HepG2 (cell line): Measurements from ENCODE around the gene LAMC3. TPM values are rescaled to one million over a fixed set of nuclear protein-coding genes. Genes with fewer than 3 reads are reported as not detected.

ENCODE experiments used
- CENPX ChIP-seq: sonication (generic); formaldehyde crosslinking; IDR thresholded peaks from 2 replicates; pipeline ENCODE4 v1.9.0; 2021; ENCODE audit warnings: mild to moderate bottlenecking, missing genetic modification reagents, moderate library complexity
- FOXK1 ChIP-seq: sonication (generic); formaldehyde crosslinking; IDR thresholded peaks from 2 replicates; pipeline ENCODE4 v1.4.0; 2020; ENCODE audit warnings: low read depth, missing genetic modification reagents, borderline replicate concordance
- GABPA ChIP-seq, 2 experiments: IDR thresholded peaks; 2 replicates each; pipeline ENCODE4 v1.6.1; 2011 to 2016; ENCODE audit warnings: low read depth in 2 of 2, low read length in 1 of 2, missing biosample characterization in 1 of 2, missing genetic modification characterization in 1 of 2
- HIC2 ChIP-seq: sonication (generic); formaldehyde crosslinking; IDR thresholded peaks from 2 replicates; pipeline ENCODE4 v1.9.0; 2022; ENCODE audit warnings: low read depth, missing genetic modification reagents
- HOXA9 ChIP-seq: sonication (generic); formaldehyde crosslinking; IDR thresholded peaks from 2 replicates; pipeline ENCODE4 v1.8.1; 2022; ENCODE audit warnings: missing genetic modification reagents, mild to moderate bottlenecking, moderate library complexity, borderline replicate concordance
- MIXL1 ChIP-seq: IDR thresholded peaks from 2 replicates; pipeline ENCODE4 v1.6.1; 2016
- NFYB ChIP-seq: sonication (generic); formaldehyde crosslinking; IDR thresholded peaks from 2 replicates; pipeline ENCODE4 v1.4.0; 2020; ENCODE audit warnings: missing genetic modification reagents
- NONO ChIP-seq, 2 experiments: fragments of 450-650 bp in 1 of 2; sonication (generic) in 1 of 2; formaldehyde crosslinking in 1 of 2; IDR thresholded peaks in 1 of 2; conservative IDR thresholded peaks in 1 of 2; 2 replicates each; pipeline versions ENCODE4 v1.6.1 to v1.8.0; 2017 to 2022; ENCODE audit warnings: mild to moderate bottlenecking in 1 of 2, missing genetic modification reagents in 1 of 2, moderate library complexity in 1 of 2
- NPAS2 ChIP-seq: sonication (generic); formaldehyde crosslinking; IDR thresholded peaks from 2 replicates; pipeline ENCODE4 v1.8.0; 2022; ENCODE audit warnings: mild to moderate bottlenecking, missing genetic modification reagents, borderline replicate concordance
- POGK ChIP-seq: sonication (generic); formaldehyde crosslinking; conservative IDR thresholded peaks from 2 replicates; pipeline ENCODE4 v1.8.0; 2022; ENCODE audit warnings: mild to moderate bottlenecking, moderate library complexity, missing genetic modification reagents
- SMARCC2 ChIP-seq: fragments of 450-650 bp; IDR thresholded peaks from 2 replicates; pipeline ENCODE4 v1.6.1; 2017; ENCODE audit warnings: antibody characterized with exemption, mild to moderate bottlenecking
- WIZ ChIP-seq: sonication (generic); formaldehyde crosslinking; IDR thresholded peaks from 2 replicates; pipeline ENCODE4 v1.5.1; 2020; ENCODE audit warnings: mild to moderate bottlenecking, missing genetic modification reagents
- ZMAT3 ChIP-seq: sonication (generic); formaldehyde crosslinking; conservative IDR thresholded peaks from 2 replicates; pipeline ENCODE4 v1.7.0; 2021; ENCODE audit warnings: missing genetic modification reagents
- ZNF143 ChIP-seq: sonication (generic); formaldehyde crosslinking; IDR thresholded peaks from 2 replicates; pipeline ENCODE4 v1.4.0; 2020; ENCODE audit warnings: missing genetic modification reagents
- ZNF232 ChIP-seq: sonication (generic); formaldehyde crosslinking; IDR thresholded peaks from 2 replicates; pipeline ENCODE4 v1.4.0; 2020; ENCODE audit warnings: missing genetic modification reagents, borderline replicate concordance
- ZNF256 ChIP-seq: sonication (generic); formaldehyde crosslinking; conservative IDR thresholded peaks from 2 replicates; pipeline ENCODE4 v1.4.0; 2020; ENCODE audit warnings: missing genetic modification reagents
- ZNF326 ChIP-seq: sonication (generic); formaldehyde crosslinking; IDR thresholded peaks from 2 replicates; pipeline ENCODE4 v1.4.0; 2020; ENCODE audit warnings: missing genetic modification reagents, borderline replicate concordance
- ZNF414 ChIP-seq: sonication (generic); formaldehyde crosslinking; IDR thresholded peaks from 2 replicates; pipeline ENCODE4 v1.5.0; 2020; ENCODE audit warnings: missing genetic modification reagents
- ZNF709 ChIP-seq: sonication (generic); formaldehyde crosslinking; IDR thresholded peaks from 2 replicates; pipeline ENCODE4 v1.5.0; 2020; ENCODE audit warnings: mild to moderate bottlenecking, missing genetic modification reagents
- ZNF777 ChIP-seq: sonication (generic); formaldehyde crosslinking; IDR thresholded peaks from 2 replicates; pipeline ENCODE4 v1.4.0; 2020; ENCODE audit warnings: missing genetic modification reagents
- polyA plus RNA-seq, 8 experiments: library from polyadenylated mRNA; depleted of rRNA in 3 of 8; stranded (reverse) in 7 of 8; unstranded in 1 of 8; fragments of >200 nt; fragmentation: Illumina TruSeq in 4 of 8; extraction: Trizol in 4 of 8; gene quantifications; 2 replicates each; pipeline versions ENCODE4 v1.2.1 to v1.2.3, GENCODE V29; 2011 to 2016; ENCODE audit warnings: low read depth in 4 of 8, missing spikeins in 1 of 8, mixed read lengths in 1 of 8; ENCODE audit not compliant: insufficient read depth in 1 of 8
- total RNA-seq, 5 experiments: library from RNA; depleted of rRNA; stranded (reverse); fragments of >200 nt; fragmentation: Illumina TruSeq; extraction: Trizol; gene quantifications; 2 replicates each; pipeline ENCODE4 v1.2.3, GENCODE V29; 2016; ENCODE audit warnings: low read depth in 1 of 5
- TF ChIP-seq, protein P1 (sequence below): sonication (generic); formaldehyde crosslinking; IDR thresholded peaks from 2 replicates; pipeline ENCODE4 v1.8.0; 2022; ENCODE audit warnings: missing genetic modification reagents, mild to moderate bottlenecking, inconsistent platforms, borderline replicate concordance
- TF ChIP-seq, protein P2 (sequence below): sonication (generic); formaldehyde crosslinking; IDR thresholded peaks from 2 replicates; pipeline ENCODE4 v1.4.0; 2020; ENCODE audit warnings: mild to moderate bottlenecking, low read depth, missing genetic modification reagents

The LAMC3 gene
- total and polyA plus RNA-seq, 2 of the 13 experiments (the other 11 are each of a cell fraction or from before 2014, with no cell fraction given): 0.07 to 0.57 TPM

DNA sequence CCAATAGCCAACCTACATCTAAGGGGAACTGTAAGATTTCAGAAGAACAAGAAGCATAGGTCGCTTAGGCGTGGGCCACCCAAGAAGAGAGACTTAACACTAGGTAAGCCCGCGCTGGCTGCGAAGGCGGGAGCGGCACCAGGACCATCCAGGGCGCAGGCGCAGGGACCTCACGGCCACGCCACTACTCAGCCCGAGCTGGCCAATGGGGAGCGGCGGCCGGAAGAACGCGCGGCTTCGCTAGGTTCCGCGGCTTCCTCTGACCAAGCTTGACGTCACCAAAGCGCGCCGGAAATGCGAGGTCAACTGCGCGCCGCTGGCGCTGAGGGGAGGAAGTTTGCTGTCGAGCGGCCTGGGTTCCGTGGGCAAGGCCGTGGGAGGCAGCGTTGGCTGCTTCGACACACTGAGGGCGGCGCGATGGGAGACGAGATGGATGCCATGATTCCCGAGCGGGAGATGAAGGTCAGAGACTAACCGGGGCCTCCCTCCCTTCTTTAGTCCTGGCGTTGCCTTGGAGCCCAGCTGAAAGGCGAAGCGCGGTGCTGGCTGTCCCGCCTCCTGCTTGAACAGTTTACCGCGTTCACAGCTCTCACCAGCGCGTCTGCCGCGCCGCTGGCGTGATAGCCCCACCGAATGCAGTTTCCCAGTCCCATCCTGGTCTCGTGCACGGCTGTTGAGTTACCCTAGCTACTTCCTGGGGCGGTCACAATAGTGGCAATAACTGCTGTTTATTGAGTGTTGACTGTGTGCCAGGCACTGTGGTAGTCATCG lies 116.5 kb downstream of the LAMC3 start, which contains the start of gene NUP214 (continued):
- peak; percentile 23; the same call in 1 of the 2 replicates for TF ChIP-seq HIC2 (CRISPR knock-in tag)
- peak; percentile 80; the same call in 1 of the 2 replicates for TF ChIP-seq ZNF709
- TF ChIP-seq, protein P1, sequence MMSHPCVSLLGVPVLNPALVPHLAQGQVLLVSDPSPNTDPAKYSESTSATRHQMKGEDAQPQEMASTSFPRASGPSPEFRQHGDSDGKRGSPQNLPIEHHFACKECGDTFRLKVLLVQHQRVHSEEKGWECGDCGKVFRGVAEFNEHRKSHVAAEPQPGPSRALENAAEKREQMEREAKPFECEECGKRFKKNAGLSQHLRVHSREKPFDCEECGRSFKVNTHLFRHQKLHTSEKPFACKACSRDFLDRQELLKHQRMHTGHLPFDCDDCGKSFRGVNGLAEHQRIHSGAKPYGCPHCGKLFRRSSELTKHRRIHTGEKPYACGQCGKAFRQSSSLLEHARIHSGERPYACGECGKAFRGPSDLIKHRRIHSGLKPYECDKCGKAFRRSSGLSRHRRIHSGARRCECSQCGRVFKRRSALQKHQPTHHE (CRISPR knock-in tag): no peak; the same call in 1 of the 2 replicates
- peak; percentile 86 for TF ChIP-seq ZNF777 (CRISPR knock-in tag)
- TF ChIP-seq NPAS2: no peak
- no peak for TF ChIP-seq CENPX (CRISPR knock-in tag)
- TF ChIP-seq HOXA9: no peak; the same call in 1 of the 2 replicates
- TF ChIP-seq FOXK1: peak; percentile 99
- peak; percentile 84; the same call in 1 of the 2 replicates for TF ChIP-seq ZMAT3
- TF ChIP-seq ZNF232: peak; percentile 49; the same call in 1 of the 2 replicates
- no peak for TF ChIP-seq ZNF256
- TF ChIP-seq NFYB: peak; percentile 89
- peak; percentile 94 for TF ChIP-seq POGK (CRISPR knock-in tag)
- no peak for TF ChIP-seq WIZ (CRISPR knock-in tag)
- no peak for TF ChIP-seq SMARCC2
- TF ChIP-seq ZNF326 (CRISPR knock-in tag): no peak
- peak; percentile 100 for TF ChIP-seq GABPA (IDR thresholded peaks at IDR 0.05; ENCODE audit: low read depth, low read length)
- peak; percentile 100 for TF ChIP-seq GABPA (CRISPR knock-in tag; IDR thresholded peaks at IDR 0.05; ENCODE audit: low read depth)
- peak; percentile 83; the same call in 1 of the 2 replicates for TF ChIP-seq MIXL1 (CRISPR knock-in tag)
- peak; percentile 96 for TF ChIP-seq ZNF414 (CRISPR knock-in tag)
- TF ChIP-seq, protein P2, sequence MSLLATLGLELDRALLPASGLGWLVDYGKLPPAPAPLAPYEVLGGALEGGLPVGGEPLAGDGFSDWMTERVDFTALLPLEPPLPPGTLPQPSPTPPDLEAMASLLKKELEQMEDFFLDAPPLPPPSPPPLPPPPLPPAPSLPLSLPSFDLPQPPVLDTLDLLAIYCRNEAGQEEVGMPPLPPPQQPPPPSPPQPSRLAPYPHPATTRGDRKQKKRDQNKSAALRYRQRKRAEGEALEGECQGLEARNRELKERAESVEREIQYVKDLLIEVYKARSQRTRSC (CRISPR knock-in tag): no peak
- peak; percentile 33 for TF ChIP-seq ZNF143 (CRISPR knock-in tag)
- TF ChIP-seq NONO (IDR thresholded peaks at IDR 0.05): no peak
- TF ChIP-seq NONO (CRISPR knock-in tag; conservative IDR thresholded peaks at IDR 0.05): peak; percentile 98
